Upper lobe of right lung (tissue), 1 donor: ENCODE results near the gene ERBB2. TPM values are rescaled to one million over a fixed set of nuclear protein-coding genes. Genes with fewer than 3 reads are reported as not detected.

Experiments
- ATAC-seq: fragments of 200-7000 bp; cut with Tn5 transposase; one replicate; pipeline ENCODE4 v1.9.1; 2020; ENCODE audit warnings: mild to moderate bottlenecking, moderate library complexity
- DNase-seq: peaks from one replicate; pipeline ENCODE4 v3.0.0-alpha.2; 2020
- H3K27ac ChIP-seq: fragments of 200-600 bp; one replicate; pipeline ENCODE4 v1.8.0; 2022
- H3K27me3 ChIP-seq: fragments of 200-600 bp; one replicate; pipeline ENCODE4 v1.8.0; 2022; ENCODE audit warnings: mild to moderate bottlenecking
- H3K36me3 ChIP-seq: fragments of 200-600 bp; one replicate; pipeline ENCODE4 v1.8.0; 2022
- H3K4me1 ChIP-seq: fragments of 200-600 bp; one replicate; pipeline ENCODE4 v1.8.0; 2022
- H3K4me3 ChIP-seq: fragments of 200-600 bp; one replicate; pipeline ENCODE4 v1.8.0; 2022; ENCODE audit warnings: mild to moderate bottlenecking
- H3K9me3 ChIP-seq: fragments of 200-600 bp; one replicate; pipeline ENCODE4 v1.8.0; 2022
- intact Hi-C: fragments of 100-400 bp; cut with DNase I; formaldehyde crosslinking; loops from one replicate; pipeline ENCODE4 v1.11.0; 2022
- total RNA-seq: library from RNA; stranded (reverse); fragmentation: NEBNext Ultra II Directional; extraction: Animal tissue kit (Norgen Biotek cat#: 25700); gene quantifications from one replicate; pipeline ENCODE4 v1.2.1, GENCODE V29; 2021
- TF ChIP-seq, protein P1 (sequence below): fragments of 200-600 bp; IDR thresholded peaks from one replicate; pipeline ENCODE4 v1.8.0; 2022; ENCODE audit warnings: antibody characterized with exemption
- donor health status: DM: no; HTN: yes; CAD: no; lungs with severe emphysema.

ERBB2 gene
- total RNA-seq, 1 donor from 2014 or later, result 97.5 TPM

DNA sequence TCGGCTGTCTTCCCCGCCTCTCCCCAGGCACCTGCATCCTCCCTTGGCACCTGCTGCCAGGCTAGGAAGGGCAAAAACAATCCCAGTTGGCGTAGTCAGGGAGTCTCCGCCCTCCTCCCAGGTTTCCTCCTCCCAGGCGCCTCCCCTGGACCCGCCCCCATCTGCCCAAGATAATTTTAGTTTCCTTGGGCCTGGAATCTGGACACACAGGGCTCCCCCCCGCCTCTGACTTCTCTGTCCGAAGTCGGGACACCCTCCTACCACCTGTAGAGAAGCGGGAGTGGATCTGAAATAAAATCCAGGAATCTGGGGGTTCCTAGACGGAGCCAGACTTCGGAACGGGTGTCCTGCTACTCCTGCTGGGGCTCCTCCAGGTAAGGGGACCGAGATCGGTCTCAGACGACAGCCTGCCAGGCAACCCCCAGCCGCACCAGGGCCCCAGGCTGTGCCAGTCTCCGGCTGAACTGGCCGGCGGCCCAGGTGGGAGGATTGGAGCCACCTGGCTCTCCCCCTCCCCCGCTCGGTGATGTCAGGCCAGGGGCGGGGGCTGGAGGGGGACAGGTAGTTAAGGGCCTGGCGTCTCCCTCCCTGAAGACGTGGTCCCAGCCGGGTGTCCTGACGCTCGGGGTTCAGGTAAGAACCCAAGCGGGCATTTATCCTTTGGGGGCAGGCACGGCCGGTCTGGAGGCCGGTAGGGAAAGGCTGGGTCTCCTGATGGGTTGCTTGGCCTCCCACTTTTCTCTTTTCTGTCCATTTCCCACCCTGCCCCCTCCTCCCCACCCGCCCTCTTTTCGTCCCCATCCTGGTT is 38.1 kb downstream of the ERBB2 start, which contains the start of gene GRB7:
TSS of gene GRB7 (plus strand) at position 179 of the 808 bp plus-strand sequence. CDS start 4,364 bp downstream, outside the sequence.
- TF ChIP-seq, protein P1, sequence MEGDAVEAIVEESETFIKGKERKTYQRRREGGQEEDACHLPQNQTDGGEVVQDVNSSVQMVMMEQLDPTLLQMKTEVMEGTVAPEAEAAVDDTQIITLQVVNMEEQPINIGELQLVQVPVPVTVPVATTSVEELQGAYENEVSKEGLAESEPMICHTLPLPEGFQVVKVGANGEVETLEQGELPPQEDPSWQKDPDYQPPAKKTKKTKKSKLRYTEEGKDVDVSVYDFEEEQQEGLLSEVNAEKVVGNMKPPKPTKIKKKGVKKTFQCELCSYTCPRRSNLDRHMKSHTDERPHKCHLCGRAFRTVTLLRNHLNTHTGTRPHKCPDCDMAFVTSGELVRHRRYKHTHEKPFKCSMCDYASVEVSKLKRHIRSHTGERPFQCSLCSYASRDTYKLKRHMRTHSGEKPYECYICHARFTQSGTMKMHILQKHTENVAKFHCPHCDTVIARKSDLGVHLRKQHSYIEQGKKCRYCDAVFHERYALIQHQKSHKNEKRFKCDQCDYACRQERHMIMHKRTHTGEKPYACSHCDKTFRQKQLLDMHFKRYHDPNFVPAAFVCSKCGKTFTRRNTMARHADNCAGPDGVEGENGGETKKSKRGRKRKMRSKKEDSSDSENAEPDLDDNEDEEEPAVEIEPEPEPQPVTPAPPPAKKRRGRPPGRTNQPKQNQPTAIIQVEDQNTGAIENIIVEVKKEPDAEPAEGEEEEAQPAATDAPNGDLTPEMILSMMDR, result no peak
- intact Hi-C loops, result no loop called here
- peaks cover 4% of the 10 kb centered on the region for H3K36me3 ChIP-seq
- H3K4me1 ChIP-seq, result peaks cover 14% of the 10 kb centered on the region
- H3K9me3 ChIP-seq, result no peaks in the 10 kb centered on the region
- peak; percentile 91 for DNase-seq
- peak within 1 kb of the TSS; percentile 53 for H3K4me3 ChIP-seq
- ATAC-seq, result peak; percentile 75
- H3K27me3 ChIP-seq, result peaks cover 32% of the 10 kb centered on the region
- peak within 1 kb of the TSS; percentile 74 for H3K27ac ChIP-seq

DNA sequence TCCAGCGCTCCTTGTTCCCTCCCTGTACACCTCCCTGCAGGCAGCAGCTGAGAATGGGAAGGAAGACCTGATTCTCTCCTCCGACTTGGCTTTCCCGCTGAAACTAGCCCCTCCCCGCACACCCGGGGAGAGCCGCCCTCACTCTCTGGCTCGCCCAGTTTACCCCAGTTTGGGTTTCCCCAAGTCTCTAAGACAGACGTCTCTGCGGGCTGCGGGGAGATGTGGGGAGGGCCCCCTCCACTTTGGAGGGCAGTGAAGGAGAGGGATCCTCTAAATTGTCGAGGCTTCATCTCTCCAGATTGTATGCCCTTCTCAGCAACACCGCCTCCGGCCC is 38.7 kb downstream of the ERBB2 start:
- Histone ChIP-seq H3K27me3 (peaks cover 32% of the 10 kb centered on the region), H3K4me1 (peaks cover 14% of the 10 kb centered on the region), H3K36me3 (peaks cover 4% of the 10 kb centered on the region), H3K27ac (peak overlapping the region; percentile 74), H3K9me3 (no peaks in the 10 kb centered on the region), H3K4me3 (peak overlapping the region; percentile 53)
- no peak for DNase-seq
- intact Hi-C loops, result no loop called here
- peak; percentile 32 for ATAC-seq
- TF ChIP-seq, protein P1, result no peak

DNA sequence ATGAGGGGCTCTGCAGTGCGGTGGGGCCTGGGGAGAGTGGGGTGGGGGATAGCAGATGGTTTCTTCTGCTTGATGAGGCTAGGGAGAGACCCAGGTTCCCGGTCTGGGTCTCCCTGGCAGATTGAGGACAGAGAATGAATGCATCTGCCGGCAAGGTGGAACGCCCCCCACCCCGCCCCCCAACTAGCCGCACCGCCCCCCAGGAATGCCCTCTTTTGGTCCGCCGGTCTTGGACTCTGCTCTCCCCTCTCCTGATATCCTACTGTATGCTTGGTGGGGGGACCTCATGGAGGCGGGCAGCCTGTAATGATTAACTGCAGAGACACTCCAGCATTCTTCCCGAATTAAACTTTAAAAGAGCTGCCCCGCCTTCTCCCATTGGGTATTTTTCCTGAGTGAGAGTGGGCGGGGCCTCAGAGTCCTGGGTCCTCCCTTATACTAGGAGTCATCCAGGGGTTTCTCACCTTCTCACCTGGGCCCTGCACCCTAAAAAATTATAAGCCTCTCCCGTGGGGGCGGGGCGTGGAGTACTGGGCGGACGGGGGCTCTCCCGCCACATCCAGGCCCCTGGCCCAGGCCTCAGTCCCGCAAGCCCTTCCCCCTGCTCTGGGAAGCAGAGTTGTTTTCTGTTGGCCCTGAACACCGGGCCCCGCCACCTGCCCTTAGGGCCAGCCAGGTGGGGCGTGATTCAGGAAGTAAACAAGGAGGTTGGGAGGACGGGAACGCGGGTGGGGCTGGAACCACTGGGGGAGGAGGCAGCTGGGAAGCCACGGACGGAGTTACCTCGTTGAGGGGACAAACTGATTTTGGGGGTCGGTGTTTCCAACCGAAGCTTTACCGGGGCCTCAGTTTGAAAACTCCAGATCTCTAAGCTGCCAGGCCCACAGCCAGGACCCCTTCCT is 39.4 kb downstream of the ERBB2 start:
- intact Hi-C loops, result no loop called here
- peak; percentile 69 for ATAC-seq
- DNase-seq, result peak; percentile 86
- H3K4me1 ChIP-seq, result peaks cover 14% of the 10 kb centered on the region
- H3K9me3 ChIP-seq, result no peaks in the 10 kb centered on the region
- H3K27ac ChIP-seq, result peak overlapping the region; percentile 74
- peak overlapping the region; percentile 53 for H3K4me3 ChIP-seq
- peaks cover 32% of the 10 kb centered on the region for H3K27me3 ChIP-seq
- peaks cover 8% of the 10 kb centered on the region for H3K36me3 ChIP-seq
- TF ChIP-seq, protein P1, result no peak

DNA sequence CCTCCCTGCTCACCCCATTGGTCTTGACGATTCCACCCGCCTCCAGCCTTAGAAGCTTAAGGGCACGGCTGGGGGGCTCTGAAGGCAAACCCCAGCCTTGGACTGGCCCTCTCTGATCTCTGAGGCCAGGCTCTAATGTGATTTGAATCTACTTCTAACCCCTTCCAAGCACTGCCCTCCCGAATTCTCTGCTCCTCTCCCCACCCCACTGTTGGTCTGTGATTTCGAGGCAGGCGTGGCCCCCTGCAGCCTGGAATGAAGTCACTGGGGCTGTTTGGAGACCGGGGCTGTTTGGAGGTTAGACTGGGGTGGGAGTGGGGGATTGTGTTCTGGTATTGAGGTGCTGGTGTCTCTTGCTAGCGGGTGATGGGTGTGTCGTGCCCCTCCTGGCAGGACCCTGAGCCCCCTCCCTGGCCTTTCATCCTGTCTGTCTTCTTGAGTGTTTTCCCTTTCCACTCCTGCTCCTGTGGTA is 40.1 kb downstream of the ERBB2 start:
- peaks cover 32% of the 10 kb centered on the region for H3K27me3 ChIP-seq
- DNase-seq, result no peak
- intact Hi-C loops, result no loop called here
- TF ChIP-seq, protein P1, result no peak
- ATAC-seq, result no peak
- H3K4me3 ChIP-seq, result peak overlapping the region; percentile 53
- peak overlapping the region; percentile 47 for H3K27ac ChIP-seq
- peaks cover 14% of the 10 kb centered on the region for H3K4me1 ChIP-seq
- H3K9me3 ChIP-seq, result no peaks in the 10 kb centered on the region
- H3K36me3 ChIP-seq, result peaks cover 11% of the 10 kb centered on the region

DNA sequence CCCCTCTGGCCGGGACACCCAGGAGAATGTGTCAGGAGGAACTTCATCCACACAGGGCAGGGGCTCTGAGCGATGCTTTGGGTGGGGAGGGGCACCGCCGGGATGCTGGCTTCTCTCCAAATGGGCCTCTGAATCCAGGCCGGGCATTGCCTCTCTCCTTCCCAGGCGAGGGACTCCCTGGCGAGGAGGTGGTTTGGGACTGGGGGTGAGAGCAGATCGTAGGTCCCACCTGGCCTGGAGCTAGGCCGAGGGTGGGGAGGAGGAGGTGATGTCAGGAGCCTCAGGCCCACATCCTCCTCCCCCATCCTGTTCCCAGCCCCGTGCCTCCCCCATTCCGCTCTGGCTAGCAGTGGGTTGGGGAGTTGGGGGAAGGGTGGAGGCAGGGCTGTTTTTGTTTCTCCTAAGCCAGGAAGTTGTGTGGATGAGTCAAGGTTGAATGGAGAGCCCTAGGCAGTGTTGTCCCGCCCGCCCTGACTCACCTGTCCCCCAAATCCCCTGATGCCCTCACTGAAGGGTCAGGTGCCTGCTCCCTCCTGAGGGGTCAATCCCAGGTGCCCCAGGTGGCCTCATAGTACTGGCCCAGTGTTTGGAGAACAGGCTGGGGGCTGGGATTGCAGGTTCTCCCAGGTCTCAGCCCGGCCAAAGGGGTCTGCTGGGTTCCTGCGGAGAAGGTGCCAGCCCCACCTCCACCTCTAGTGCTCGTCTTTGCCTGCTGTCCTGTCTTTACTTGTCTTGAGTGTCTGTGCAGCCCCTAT is 40.7 kb downstream of the ERBB2 start:
- no peak for DNase-seq
- H3K9me3 ChIP-seq, result no peaks in the 10 kb centered on the region
- peak overlapping the region; percentile 53 for H3K4me3 ChIP-seq
- peaks cover 11% of the 10 kb centered on the region for H3K36me3 ChIP-seq
- no peak for ATAC-seq
- H3K27ac ChIP-seq, result peak overlapping the region; percentile 47
- H3K27me3 ChIP-seq, result peaks cover 32% of the 10 kb centered on the region
- peaks cover 14% of the 10 kb centered on the region for H3K4me1 ChIP-seq
- intact Hi-C loops, result no loop called here
- TF ChIP-seq, protein P1, result no peak
